ENCODE measurements around the gene ENGASE. TPM values are rescaled to one million over a fixed set of nuclear protein-coding genes. Genes with fewer than 3 reads are reported as not detected.

The ENGASE gene
- total and polyA plus RNA-seq, 2 of the 8 experiments (the other 6 are each of a cell fraction or from before 2014, with no cell fraction given): 9.3 to 36.1 TPM

DNA sequence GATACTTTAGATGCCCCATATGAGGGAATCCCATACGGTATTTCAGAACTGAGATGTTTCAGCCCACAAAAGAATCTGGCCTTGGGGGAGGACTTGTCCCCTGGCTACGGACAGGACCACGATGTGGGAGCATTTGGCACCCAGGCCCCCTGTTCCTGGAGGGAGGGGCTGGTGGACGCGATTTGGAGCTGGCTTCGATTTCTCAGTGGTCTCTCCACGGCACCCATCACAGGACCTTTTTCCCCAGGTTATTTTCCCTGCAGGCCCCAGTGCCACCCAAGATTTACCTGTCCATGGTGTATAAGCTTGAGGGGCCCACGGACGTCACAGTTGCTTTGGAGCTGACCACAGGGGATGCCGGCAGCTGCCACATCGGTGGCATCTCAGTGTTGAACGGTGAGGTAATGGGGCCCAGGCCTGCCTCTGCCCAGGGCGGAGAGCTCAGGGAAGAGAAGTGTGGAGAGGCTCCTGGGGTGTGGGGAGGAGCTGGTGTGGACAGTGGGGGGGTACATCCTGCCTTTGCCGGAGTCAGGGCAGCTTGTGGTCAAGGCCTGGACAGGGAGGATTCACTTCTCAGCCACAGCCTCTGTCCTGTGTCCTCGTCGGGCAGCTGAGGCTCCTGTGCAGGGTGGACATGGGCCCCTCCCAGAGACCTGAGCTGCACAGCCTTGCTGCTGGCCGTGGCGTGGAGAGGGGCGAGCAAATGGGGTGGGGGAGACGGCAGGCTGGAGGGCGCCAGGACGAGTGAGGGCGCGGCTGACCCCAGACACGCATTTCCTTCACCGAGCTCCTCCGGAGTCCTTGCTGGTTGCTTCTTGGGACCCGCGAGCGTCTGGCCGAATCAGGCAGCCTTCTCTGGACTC lies 9.9 kb downstream of the ENGASE start:
- Histone ChIP-seq H2BK120ac (replicated peaks; ENCODE audit: low read depth, low read length) (no peak overlapping the region), H3K79me2 (ENCODE audit: control insufficient read depth in 1 of 2, insufficient read depth in 2 of 2, low read length in 2 of 2) (no peaks in the 10 kb centered on the region), H3K4me2 (ENCODE audit: insufficient read depth in 1 of 2, low read depth in 2 of 2, low read length in 2 of 2) (no peak overlapping the region), H3K14ac (ENCODE audit: insufficient read length) (no peak overlapping the region), H3K9me3 (ENCODE audit: insufficient read depth in 2 of 2, low read depth in 1 of 2, low read length in 1 of 2) (no peaks in the 10 kb centered on the region), H3K9ac (replicated peaks in 1 of 4; ENCODE audit: extremely low read depth in 1 of 4, low read depth in 3 of 4, low read length in 3 of 4) (no peak overlapping the region), H3K79me1 (ENCODE audit: low read depth, low read length) (no peaks in the 10 kb centered on the region), H3K23ac (ENCODE audit: insufficient read length) (no peak overlapping the region), H4K20me1 (replicated peaks in 1 of 2; ENCODE audit: control insufficient read depth in 1 of 2, insufficient read depth in 2 of 2, low read length in 2 of 2) (peaks cover 6 to 9% of the 10 kb centered on the region in 2 experiments), H3K56ac (replicated peaks; ENCODE audit: insufficient read length, low read depth, low read length) (no peak overlapping the region), H3K4ac (replicated peaks; ENCODE audit: insufficient read length, low read depth, low read length) (no peak overlapping the region), H3K4me1 (replicated peaks in 1 of 4; ENCODE audit: control insufficient read depth in 3 of 4, insufficient read depth in 4 of 4, low read length in 3 of 4) (peaks cover 0 to 2% (median under 1%) of the 10 kb centered on the region in 4 experiments; a peak in 1 of 7 replicates), H3K27ac (ENCODE audit: low read depth, low read length) (no peak overlapping the region), H2BK15ac (ENCODE audit: low read length) (no peak overlapping the region), H2BK5ac (ENCODE audit: low read depth, low read length) (no peak overlapping the region), H2AK5ac (ENCODE audit: low read depth, low read length) (no peak overlapping the region), H3K18ac (ENCODE audit: extremely low read depth, low read length) (no peak overlapping the region), H3K4me3 (ENCODE audit: extremely low read depth in 1 of 4, insufficient read depth in 2 of 4, low read depth in 3 of 4, low read length in 4 of 4) (no peak overlapping the region), H2BK20ac (ENCODE audit: low read length) (no peak overlapping the region), H3K23me2 (ENCODE audit: low read depth, low read length) (no peaks in the 10 kb centered on the region), H4K91ac (replicated peaks; ENCODE audit: insufficient read length, low read length) (no peak overlapping the region), H2BK12ac (ENCODE audit: low read depth, low read length) (no peak overlapping the region), H2AFZ (ENCODE audit: low read length) (no peak overlapping the region), H4K5ac (ENCODE audit: insufficient read length, low read depth, low read length) (no peak overlapping the region), H3K27me3 (replicated peaks in 1 of 4; ENCODE audit: control insufficient read depth in 3 of 4, extremely low read depth in 1 of 4, insufficient read depth in 3 of 4, low read length in 3 of 4) (no peaks in the 10 kb centered on the region), H4K8ac (ENCODE audit: extremely low read depth, insufficient read depth, low read length) (no peak overlapping the region), H3K36me3 (ENCODE audit: control insufficient read depth in 2 of 4, insufficient read depth in 4 of 4, low read length in 3 of 4) (peaks cover 0 to 11% (median 5%) of the 10 kb centered on the region in 4 experiments; a peak in 4 of 8 replicates)
- ChIA-PET POLR2A (ENCODE audit: partially characterized antibody) (interaction anchor here (1.4 kb wide), 1 partner anchor 12 kb away, joined by 4 read pairs; no protein-coding TSS in a partner anchor), CTCF (ENCODE audit: partially characterized antibody) (interaction anchor here (0.7 to 11.5 kb wide), 18 partner anchors 9 to 317 kb away, joined by 3 to 291 read pairs (median 5); no protein-coding TSS in a partner anchor)
- no peak for FAIRE-seq
- DNase-seq (ENCODE audit: low read depth in 1 of 2, low spot score in 2 of 2): no peak
- 92% methylated on average over 26 of the region's 31 CpGs; no CpG with 5 or more reads in 1 of the 2 experiments for WGBS, 2 experiments (ENCODE audit: extremely low coverage in 1 of 2, insufficient coverage in 1 of 2, insufficient read length in 1 of 2, insufficient replicate concordance in 2 of 2, low coverage in 1 of 2, low lambda C conversion rate in 2 of 2, missing lambda C conversion rate in 1 of 2)
- TF ChIP-seq FOSL1 (IDR thresholded peaks at IDR 0.05; ENCODE audit: insufficient read depth, low read depth, low read length): no peak
- TF ChIP-seq TAF7 (optimal IDR thresholded peaks at IDR 0.05; ENCODE audit: borderline replicate concordance, low read depth, low read length): no peak
- TF ChIP-seq CHD1 (IDR thresholded peaks at IDR 0.05; ENCODE audit: low read depth, low read length): no peak
- no peak for TF ChIP-seq USF2 (IDR thresholded peaks at IDR 0.05; ENCODE audit: low read length)
- TF ChIP-seq SP4 (IDR thresholded peaks at IDR 0.05; ENCODE audit: low read length): no peak
- no peak for TF ChIP-seq NRF1 (IDR thresholded peaks at IDR 0.05; ENCODE audit: low read depth, low read length)
- no peak for TF ChIP-seq SIN3A (conservative IDR thresholded peaks at IDR 0.05 in 1 of 2, IDR thresholded peaks at IDR 0.05 in 1 of 2; ENCODE audit: low read depth in 1 of 2, low read length in 2 of 2)
- TF ChIP-seq RBBP5 (IDR thresholded peaks at IDR 0.05; ENCODE audit: borderline replicate concordance, low read depth, low read length): no peak
- no peak for TF ChIP-seq TCF12 (IDR thresholded peaks at IDR 0.05; ENCODE audit: low read depth, low read length)
- no peak for TF ChIP-seq CREB1 (IDR thresholded peaks at IDR 0.05)
- no peak for TF ChIP-seq CBX5 (IDR thresholded peaks at IDR 0.05; ENCODE audit: low read depth, low read length)
